NCI-H2196 (cell line): Measurements from ENCODE around the gene ENKUR.

Source experiments
- DNase-seq: peaks from one replicate; lab custom pipeline; 2025; ENCODE audit not compliant: unreplicated experiment; lab: John Stamatoyannopoulos, UW

Gene ENKUR

GRCh38 chr10:25015828-25016375, at the start of gene ENKUR:
TSS of gene ENKUR (minus strand) at chr10:25016158. CDS start at chr10:25015936, 222 bp downstream.
- DNase-seq: peak; percentile 77

GRCh38 chr10:25064401-25064800, 48.4 kb upstream of the ENKUR start:
- DNase-seq: no peak

- DNase-seq: no peak
Measured at GRCh38 chr10:25063644-25064043, 47.7 kb upstream of the ENKUR start.

GRCh38 chr10:25063157-25063556, 47.2 kb upstream of the ENKUR start:
- DNase-seq: no peak

GRCh38 chr10:25061711-25062449, 45.9 kb upstream of the ENKUR start:
- DNase-seq: no peak

GRCh38 chr10:25061125-25061524, 45.2 kb upstream of the ENKUR start:
- DNase-seq: no peak

GRCh38 chr10:25059990-25060389, 44.0 kb upstream of the ENKUR start:
- no peak for DNase-seq

- no peak for DNase-seq
Measured at GRCh38 chr10:25057886-25058285, 41.9 kb upstream of the ENKUR start.

- no peak for DNase-seq
Measured at GRCh38 chr10:25056726-25057125, 40.8 kb upstream of the ENKUR start.

GRCh38 chr10:25052012-25052411, 36.1 kb upstream of the ENKUR start:
- DNase-seq: no peak

- DNase-seq: no peak
Measured at GRCh38 chr10:25050402-25050801, 34.4 kb upstream of the ENKUR start.

GRCh38 chr10:25049966-25050365, 34.0 kb upstream of the ENKUR start:
- DNase-seq: no peak

GRCh38 chr10:25048450-25048849, 32.5 kb upstream of the ENKUR start:
- no peak for DNase-seq

- DNase-seq: no peak
Measured at GRCh38 chr10:25047591-25048301, 31.8 kb upstream of the ENKUR start.

GRCh38 chr10:25047088-25047487, 31.1 kb upstream of the ENKUR start:
- no peak for DNase-seq

- DNase-seq: no peak
Measured at GRCh38 chr10:25046641-25047040, 30.7 kb upstream of the ENKUR start.

GRCh38 chr10:25039531-25039930, 23.6 kb upstream of the ENKUR start:
- DNase-seq: no peak

- DNase-seq: no peak
Measured at GRCh38 chr10:25038325-25038724, 22.4 kb upstream of the ENKUR start.

- DNase-seq: no peak
Measured at GRCh38 chr10:25036381-25036780, 20.4 kb upstream of the ENKUR start.

- no peak for DNase-seq
Measured at GRCh38 chr10:25029519-25029918, 13.6 kb upstream of the ENKUR start.

- no peak for DNase-seq
Measured at GRCh38 chr10:25028711-25029110, 12.8 kb upstream of the ENKUR start.

GRCh38 chr10:25026463-25026862, 10.5 kb upstream of the ENKUR start:
- DNase-seq: no peak
